Smooth muscle cell (in vitro differentiated cells): ENCODE results near the gene TSPYL2. TPM values are rescaled to one million over a fixed set of nuclear protein-coding genes. Genes with fewer than 3 reads are reported as not detected.
A peak's percentile ranks its signal among the peaks of the same experiment; 100 is the strongest.

Experiments used
- DNase-seq: peaks from one replicate; lab custom pipeline; 2025; ENCODE audit not compliant: unreplicated experiment; lab: John Stamatoyannopoulos, UW
- H2AFZ ChIP-seq: fragments of 200-600 bp; sonication (generic); 2 replicates; pipeline ENCODE4 v1.6.0; 2016; ENCODE audit warnings: antibody characterized with exemption, low read depth, mild to moderate bottlenecking
- H3F3A ChIP-seq: fragments of 200-600 bp; sonication (generic); 2 replicates; pipeline ENCODE4 v1.6.0; 2017; ENCODE audit warnings: antibody characterized with exemption, low read depth
- H3K27ac ChIP-seq: fragments of 200-600 bp; sonication (generic); 2 replicates; pipeline ENCODE4 v1.5.1; 2016; ENCODE audit warnings: low read depth, mild to moderate bottlenecking
- H3K27me3 ChIP-seq: fragments of 200-600 bp; sonication (generic); 2 replicates; pipeline ENCODE4 v1.6.1; 2016; ENCODE audit warnings: low read depth, mild to moderate bottlenecking
- H3K36me3 ChIP-seq: fragments of 200-600 bp; sonication (generic); 2 replicates; pipeline ENCODE4 v1.5.1; 2016; ENCODE audit warnings: low read depth
- H3K4me1 ChIP-seq: fragments of 200-600 bp; sonication (generic); 2 replicates; pipeline ENCODE4 v1.5.1; 2016; ENCODE audit warnings: low read depth
- H3K4me2 ChIP-seq: fragments of 200-600 bp; sonication (generic); 2 replicates; pipeline ENCODE4 v1.6.0; 2016; ENCODE audit warnings: mild to moderate bottlenecking
- H3K4me3 ChIP-seq: fragments of 200-600 bp; sonication (generic); 2 replicates; pipeline ENCODE4 v1.5.1; 2016; ENCODE audit warnings: mild to moderate bottlenecking
- H3K79me2 ChIP-seq: fragments of 200-600 bp; sonication (generic); 2 replicates; pipeline ENCODE4 v1.6.0; 2016; ENCODE audit warnings: low read depth, mild to moderate bottlenecking
- H3K9ac ChIP-seq: fragments of 200-600 bp; sonication (generic); 2 replicates; pipeline ENCODE4 v1.6.0; 2016; ENCODE audit warnings: low read depth
- H3K9me3 ChIP-seq: fragments of 200-600 bp; sonication (generic); replicated peaks from 2 replicates; pipeline ENCODE4 v1.5.1; 2016; ENCODE audit warnings: low read depth
- H4K20me1 ChIP-seq: fragments of 200-600 bp; sonication (generic); 2 replicates; pipeline ENCODE4 v1.6.0; 2016; ENCODE audit warnings: low read depth
- WGBS: methylation state at CpG from one replicate; pipeline ENCODE4 v1.1.7; 2016; ENCODE audit warnings: low lambda C conversion rate; 5-methylcytosine and 5-hydroxymethylcytosine counted together
- polyA plus RNA-seq: library from polyadenylated mRNA; unstranded; fragments of >200 nt; fragmentation: Nextera tagmentation; extraction: Ambion mirVana; gene quantifications from 2 replicates; pipeline ENCODE4 v1.2.1, GENCODE V29; 2016
- total RNA-seq: library from RNA; depleted of rRNA; stranded (reverse); fragments of >200 nt; gene quantifications from 2 replicates; pipeline ENCODE4 v1.2.3, GENCODE V29; 2014
- TF ChIP-seq, protein P1 (sequence below): fragments of 200-600 bp; sonication (generic); IDR thresholded peaks from 2 replicates; pipeline ENCODE4 v1.5.1; 2017; ENCODE audit warnings: borderline replicate concordance, mild to moderate bottlenecking, antibody characterized with exemption; ENCODE audit not compliant: insufficient read depth, poor library complexity, severe bottlenecking

The TSPYL2 gene
- total and polyA plus RNA-seq, 2 experiments from 2014 or later: 38.1 to 50.7 TPM

DNA sequence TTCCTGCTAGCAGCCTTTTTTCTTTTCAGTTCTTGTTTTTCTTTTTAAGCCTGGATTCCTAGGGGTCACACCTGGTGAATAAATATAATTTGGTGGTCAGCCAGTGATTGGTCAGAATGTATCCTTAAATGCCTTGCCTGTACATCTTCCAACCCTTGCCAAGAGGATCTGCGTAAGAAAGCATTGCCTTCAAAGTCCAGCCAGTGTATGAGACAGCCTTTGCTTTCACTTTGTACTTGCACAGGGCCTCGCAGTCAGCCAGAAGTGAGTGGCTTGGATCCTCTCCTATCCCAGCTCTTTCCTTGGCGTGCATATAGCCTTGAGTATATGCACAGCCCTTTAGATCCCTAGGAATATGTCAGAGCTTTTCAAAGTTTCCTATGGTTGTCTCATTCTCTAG lies 33.9 kb downstream of the TSPYL2 start:
- Histone ChIP-seq H3K4me1 (no peaks in the 10 kb centered on the region), H3K9me3 (no peaks in the 10 kb centered on the region), H3K4me2 (no peak overlapping the region), H3K27me3 (no peaks in the 10 kb centered on the region), H3K36me3 (no peaks in the 10 kb centered on the region), H3K79me2 (no peaks in the 10 kb centered on the region), H3K27ac (no peak overlapping the region), H3K4me3 (no peak overlapping the region), H2AFZ (no peak overlapping the region), H3K9ac (no peak overlapping the region), H4K20me1 (no peaks in the 10 kb centered on the region), H3F3A (no peaks in the 10 kb centered on the region)
- WGBS: 74% methylated on average over 3 of the region's 3 CpGs
- TF ChIP-seq, protein P1, sequence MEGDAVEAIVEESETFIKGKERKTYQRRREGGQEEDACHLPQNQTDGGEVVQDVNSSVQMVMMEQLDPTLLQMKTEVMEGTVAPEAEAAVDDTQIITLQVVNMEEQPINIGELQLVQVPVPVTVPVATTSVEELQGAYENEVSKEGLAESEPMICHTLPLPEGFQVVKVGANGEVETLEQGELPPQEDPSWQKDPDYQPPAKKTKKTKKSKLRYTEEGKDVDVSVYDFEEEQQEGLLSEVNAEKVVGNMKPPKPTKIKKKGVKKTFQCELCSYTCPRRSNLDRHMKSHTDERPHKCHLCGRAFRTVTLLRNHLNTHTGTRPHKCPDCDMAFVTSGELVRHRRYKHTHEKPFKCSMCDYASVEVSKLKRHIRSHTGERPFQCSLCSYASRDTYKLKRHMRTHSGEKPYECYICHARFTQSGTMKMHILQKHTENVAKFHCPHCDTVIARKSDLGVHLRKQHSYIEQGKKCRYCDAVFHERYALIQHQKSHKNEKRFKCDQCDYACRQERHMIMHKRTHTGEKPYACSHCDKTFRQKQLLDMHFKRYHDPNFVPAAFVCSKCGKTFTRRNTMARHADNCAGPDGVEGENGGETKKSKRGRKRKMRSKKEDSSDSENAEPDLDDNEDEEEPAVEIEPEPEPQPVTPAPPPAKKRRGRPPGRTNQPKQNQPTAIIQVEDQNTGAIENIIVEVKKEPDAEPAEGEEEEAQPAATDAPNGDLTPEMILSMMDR: no peak
- no peak for DNase-seq

- Histone ChIP-seq H3K9me3 (no peaks in the 10 kb centered on the region), H3K36me3 (no peaks in the 10 kb centered on the region), H3K27ac (no peak overlapping the region), H3K4me1 (no peaks in the 10 kb centered on the region), H2AFZ (no peak overlapping the region), H3K9ac (no peak overlapping the region), H3K27me3 (no peaks in the 10 kb centered on the region), H3K4me2 (no peak overlapping the region), H4K20me1 (no peaks in the 10 kb centered on the region), H3F3A (no peaks in the 10 kb centered on the region), H3K79me2 (no peaks in the 10 kb centered on the region), H3K4me3 (no peak overlapping the region)
- no peak for DNase-seq
- TF ChIP-seq, protein P1: no peak
- WGBS: 59% methylated on average over 1 of the region's 1 CpG
These were observed 39.8 kb downstream of the TSPYL2 start for GRCh38 chrX:53122013-53122412.

- H3K79me2 ChIP-seq: no peaks in the 10 kb centered on the region
- TF ChIP-seq, protein P1: no peak
- H3K27me3 ChIP-seq: no peaks in the 10 kb centered on the region
- H2AFZ ChIP-seq: no peak overlapping the region
- H3K4me3 ChIP-seq: no peak overlapping the region
- no peaks in the 10 kb centered on the region for H3F3A ChIP-seq
- H3K4me1 ChIP-seq: no peaks in the 10 kb centered on the region
- no peaks in the 10 kb centered on the region for H4K20me1 ChIP-seq
- H3K9me3 ChIP-seq: no peaks in the 10 kb centered on the region
- H3K27ac ChIP-seq: no peak overlapping the region
- peak overlapping the region; percentile 0 for H3K4me2 ChIP-seq
- no peak overlapping the region for H3K9ac ChIP-seq
- no peak for DNase-seq
- H3K36me3 ChIP-seq: no peaks in the 10 kb centered on the region
These were observed 43.3 kb downstream of the TSPYL2 start for GRCh38 chrX:53125506-53125905.

DNA sequence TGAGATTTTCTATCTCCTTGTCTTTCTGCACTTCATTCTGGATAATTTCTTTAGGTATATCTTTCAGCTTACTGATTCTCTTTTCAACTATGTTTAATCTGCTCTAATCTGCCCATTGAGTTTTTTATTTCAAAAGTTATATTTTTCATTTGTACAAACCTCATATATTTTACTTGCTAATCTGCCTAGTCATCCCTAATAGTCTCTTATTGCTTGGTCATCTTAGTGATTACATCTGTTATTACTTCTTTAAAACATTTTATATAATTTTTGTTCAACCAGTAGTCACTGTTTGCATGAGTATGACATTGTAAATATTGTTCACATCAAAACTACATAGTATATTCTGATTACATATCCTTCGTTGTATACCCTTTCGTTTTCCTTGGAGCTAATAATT lies 44.2 kb downstream of the TSPYL2 start:
- Histone ChIP-seq H3K36me3 (no peaks in the 10 kb centered on the region), H3K4me1 (no peaks in the 10 kb centered on the region), H3K27ac (no peak overlapping the region), H3K79me2 (no peaks in the 10 kb centered on the region), H4K20me1 (no peaks in the 10 kb centered on the region), H3K9me3 (no peaks in the 10 kb centered on the region), H3F3A (no peaks in the 10 kb centered on the region), H3K27me3 (no peaks in the 10 kb centered on the region), H3K4me2 (no peak overlapping the region), H2AFZ (no peak overlapping the region), H3K4me3 (no peak overlapping the region), H3K9ac (no peak overlapping the region)
- 86% methylated on average over 2 of the region's 2 CpGs for WGBS
- TF ChIP-seq, protein P1: no peak
- no peak for DNase-seq
